NOMO-1 (cell line): Measurements from ENCODE around the gene NBEAL2.

Source experiments
- DNase-seq, 2 experiments: peaks; one replicate each; lab custom pipeline; 2025; ENCODE audit not compliant: unreplicated experiment in 2 of 2; lab: John Stamatoyannopoulos, UW

The NBEAL2 gene

DNA sequence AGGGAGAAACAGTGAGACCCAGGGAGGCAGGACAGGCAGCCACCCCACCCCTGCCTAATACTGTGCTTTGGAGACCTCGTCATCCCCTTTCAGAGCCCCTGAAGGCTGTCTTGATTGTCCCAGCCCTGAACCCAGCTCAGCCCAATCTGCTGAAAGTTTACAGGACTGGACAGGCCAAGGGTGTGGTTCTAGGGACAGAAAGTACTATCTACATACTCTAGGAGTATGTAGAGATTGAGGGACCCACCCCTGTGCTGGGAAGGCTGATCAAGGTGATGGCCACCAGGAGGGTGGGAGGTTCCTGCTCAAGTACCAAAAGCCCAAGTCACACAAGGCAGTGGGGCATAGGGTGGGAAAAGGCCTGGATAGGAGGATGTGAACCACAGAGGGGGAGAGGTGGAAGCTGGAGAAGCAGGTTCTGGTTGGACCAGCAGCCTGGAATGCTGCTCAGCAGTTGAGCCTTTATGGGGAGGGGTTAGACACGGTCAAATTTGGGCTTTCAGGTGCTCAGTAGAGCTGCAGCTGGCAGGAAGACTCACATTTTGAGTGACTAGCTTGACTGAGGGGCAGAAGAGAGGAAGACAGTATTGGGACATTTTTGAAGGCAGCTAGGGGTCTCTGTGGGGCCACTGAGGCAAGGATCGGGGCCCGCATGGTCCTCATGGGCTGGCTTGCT, 6.7 kb downstream of the NBEAL2 start:
- DNase-seq: no peak

- DNase-seq: no peak
These were observed 7.4 kb downstream of the NBEAL2 start for GRCh38 chr3:46986782-46987310.

GRCh38 chr3:46987319-46987742, 7.9 kb downstream of the NBEAL2 start:
- DNase-seq: no peak

- peak; percentile 84 to 95 for DNase-seq
These were observed 8.4 kb downstream of the NBEAL2 start for GRCh38 chr3:46987743-46988401.

DNA sequence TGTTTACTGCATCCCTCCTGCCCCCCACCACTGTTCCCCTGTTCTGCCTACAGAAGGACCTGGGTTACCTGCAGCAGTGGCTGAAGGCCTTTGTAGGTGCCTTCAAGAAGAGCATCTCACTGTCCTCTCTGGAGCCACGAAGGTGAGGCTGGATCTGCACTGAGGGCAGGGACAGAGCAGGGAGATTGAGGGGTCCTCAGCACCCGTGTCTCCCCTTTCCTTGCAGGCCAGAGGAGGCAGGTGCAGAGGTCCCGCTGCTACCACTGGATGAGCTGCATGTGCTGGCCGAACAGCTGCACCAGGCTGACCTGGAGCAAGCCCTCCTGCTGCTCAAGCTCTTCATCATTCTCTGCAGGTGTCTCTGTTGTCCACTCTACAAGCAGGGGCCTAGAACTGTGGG, 9.2 kb downstream of the NBEAL2 start:
- DNase-seq: no peak

DNA sequence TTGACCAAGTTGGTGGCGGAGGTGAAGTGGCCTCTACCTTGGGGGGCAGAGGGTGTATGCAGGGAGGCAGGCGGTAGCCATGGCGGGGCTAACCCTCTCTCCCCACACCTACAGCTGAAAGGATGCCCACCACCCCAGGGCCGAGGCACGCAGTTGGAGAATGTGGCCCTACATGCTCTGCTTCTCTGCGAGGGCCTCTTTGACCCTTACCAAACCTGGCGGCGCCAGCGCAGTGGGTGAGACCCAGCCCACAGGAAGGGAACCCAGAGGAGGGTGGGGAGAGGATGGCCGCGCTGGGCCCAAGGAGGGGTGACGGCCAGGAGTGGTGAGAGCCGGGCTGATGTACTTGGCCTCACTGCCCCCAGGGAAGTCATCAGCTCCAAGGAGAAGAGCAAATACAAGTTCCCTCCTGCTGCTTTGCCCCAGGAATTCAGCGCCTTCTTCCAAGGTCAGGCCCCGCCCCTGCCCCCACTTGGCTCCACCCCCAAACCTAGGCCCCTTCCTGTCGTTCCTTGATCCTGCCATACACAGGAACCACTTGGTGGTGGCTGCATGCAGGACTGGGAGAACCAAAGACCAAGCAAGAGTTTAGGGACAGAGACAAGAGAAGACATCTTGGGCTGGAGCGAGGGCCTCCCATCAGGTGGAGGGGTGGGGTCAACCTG, 9.8 kb downstream of the NBEAL2 start:
- DNase-seq: no peak

- DNase-seq: peak; percentile 52 to 53
These were observed 11.3 kb downstream of the NBEAL2 start for GRCh38 chr3:46990573-46991374.

DNA sequence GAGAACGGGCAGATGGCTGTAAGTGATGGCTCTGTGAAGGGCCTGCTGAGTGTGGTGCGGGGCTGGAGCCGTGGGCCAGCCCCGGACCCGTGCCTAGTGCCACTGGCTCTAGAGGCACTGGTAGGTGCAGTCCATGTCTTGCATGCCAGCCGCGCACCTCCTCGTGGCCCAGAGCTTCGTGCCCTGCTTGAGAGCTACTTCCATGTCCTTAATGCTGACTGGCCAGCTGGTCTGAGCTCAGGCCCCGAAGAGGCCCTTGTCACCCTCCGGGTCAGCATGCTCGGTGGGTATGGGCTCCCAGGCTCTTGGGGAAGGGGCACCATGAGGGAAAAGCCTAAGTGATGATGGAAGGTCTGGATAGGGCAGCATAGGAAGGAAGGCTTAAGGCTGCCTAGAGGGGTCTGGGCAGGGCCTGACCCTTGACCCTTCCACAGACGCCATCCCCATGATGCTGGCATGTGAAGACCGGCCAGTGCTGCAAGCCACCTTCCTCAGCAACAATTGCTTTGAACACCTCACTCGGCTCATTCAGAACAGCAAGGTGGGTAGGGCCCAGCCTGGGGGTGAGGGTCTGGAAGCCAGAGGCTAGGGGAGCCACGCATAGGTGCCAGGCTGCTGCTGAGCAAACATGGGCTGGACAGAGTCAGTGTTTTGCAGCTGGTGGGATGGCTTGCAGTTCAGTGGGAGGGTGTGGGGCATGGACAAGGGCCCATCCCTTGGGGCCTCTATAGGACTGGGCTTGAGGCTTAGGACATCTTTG, 12.1 kb downstream of the NBEAL2 start:
- DNase-seq: no peak

DNA sequence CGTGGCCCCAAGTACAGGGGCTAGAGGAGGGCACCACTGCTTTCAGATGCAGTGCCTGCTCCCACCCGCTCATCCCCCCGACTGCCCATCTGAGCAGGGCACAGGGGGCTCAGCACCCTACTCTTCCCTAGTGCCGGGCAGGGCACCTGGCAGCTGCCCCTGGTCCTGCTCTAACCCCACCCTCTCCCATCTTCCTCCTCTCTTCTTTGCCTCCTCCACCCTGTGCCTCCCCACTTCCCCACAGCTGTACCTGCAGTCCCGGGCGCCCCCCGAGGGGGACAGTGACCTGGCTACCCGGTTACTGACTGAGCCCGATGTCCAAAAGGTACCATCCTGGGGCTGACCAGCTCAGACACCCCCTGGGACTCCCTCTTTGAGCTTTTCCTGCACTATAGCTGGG, 12.8 kb downstream of the NBEAL2 start:
- no peak for DNase-seq

- no peak for DNase-seq
These were observed 13.8 kb downstream of the NBEAL2 start for GRCh38 chr3:46993292-46993691.

DNA sequence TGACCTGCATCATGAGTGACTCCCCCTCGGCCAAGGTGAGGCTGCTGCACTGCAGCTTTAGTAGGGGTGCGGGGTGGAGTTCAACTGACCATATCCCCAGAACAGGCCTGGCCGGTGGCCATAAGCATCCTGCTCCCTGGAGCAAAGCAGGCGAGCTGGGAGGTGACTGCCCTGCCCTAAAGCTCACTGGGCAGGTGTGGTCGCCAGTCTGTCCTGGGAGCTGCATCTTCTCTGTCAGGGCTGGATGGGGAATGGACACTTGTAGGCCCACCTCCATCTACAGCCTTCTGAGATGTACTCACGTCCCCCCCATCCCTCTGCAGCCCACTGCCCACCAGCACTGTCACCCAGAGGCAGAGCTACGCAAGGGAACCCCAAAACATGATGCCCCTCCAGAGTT, 14.5 kb downstream of the NBEAL2 start:
- no peak for DNase-seq

DNA sequence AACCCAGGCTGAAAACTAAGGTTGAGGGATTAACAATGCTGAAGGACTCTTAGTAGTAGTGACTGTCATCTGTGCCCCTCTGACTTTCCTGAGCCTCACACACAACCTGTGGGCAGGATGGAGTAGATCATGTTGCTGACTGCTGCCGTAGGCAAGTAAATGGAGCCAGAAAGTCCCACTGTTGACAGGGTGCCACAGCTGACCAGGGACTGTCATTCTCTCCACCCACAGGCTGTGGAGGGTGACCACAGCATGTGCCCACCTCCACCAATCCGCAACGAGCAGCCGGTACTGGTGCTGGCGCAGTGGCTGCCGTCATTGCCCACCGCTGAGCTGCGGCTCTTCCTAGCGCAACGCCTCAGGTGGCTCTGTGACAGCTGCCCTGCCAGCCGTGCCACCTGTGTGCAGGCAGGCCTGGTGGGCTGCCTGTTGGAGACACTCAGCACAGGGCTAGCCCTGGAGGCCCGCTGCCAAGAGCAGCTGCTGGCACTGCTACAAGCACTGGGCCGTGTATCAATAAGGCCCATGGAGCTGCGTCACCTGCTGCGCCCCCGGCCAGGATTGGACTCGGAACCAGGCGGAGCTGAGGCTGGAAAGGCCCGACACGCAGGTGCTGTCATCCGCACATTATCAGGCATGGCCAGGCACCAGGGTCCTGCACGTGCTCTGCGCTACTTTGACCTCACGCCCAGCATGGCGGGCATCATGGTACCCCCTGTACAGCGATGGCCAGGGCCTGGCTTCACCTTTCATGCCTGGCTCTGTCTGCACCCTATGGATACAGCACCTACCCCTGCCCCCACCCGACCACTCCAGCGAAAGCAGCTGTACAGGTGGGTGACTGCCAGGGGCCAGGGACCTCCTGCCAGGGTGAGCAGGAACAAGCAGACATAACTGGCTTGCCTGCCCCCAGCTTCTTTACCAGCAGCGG, 15.6 kb downstream of the NBEAL2 start:
- DNase-seq: no peak

DNA sequence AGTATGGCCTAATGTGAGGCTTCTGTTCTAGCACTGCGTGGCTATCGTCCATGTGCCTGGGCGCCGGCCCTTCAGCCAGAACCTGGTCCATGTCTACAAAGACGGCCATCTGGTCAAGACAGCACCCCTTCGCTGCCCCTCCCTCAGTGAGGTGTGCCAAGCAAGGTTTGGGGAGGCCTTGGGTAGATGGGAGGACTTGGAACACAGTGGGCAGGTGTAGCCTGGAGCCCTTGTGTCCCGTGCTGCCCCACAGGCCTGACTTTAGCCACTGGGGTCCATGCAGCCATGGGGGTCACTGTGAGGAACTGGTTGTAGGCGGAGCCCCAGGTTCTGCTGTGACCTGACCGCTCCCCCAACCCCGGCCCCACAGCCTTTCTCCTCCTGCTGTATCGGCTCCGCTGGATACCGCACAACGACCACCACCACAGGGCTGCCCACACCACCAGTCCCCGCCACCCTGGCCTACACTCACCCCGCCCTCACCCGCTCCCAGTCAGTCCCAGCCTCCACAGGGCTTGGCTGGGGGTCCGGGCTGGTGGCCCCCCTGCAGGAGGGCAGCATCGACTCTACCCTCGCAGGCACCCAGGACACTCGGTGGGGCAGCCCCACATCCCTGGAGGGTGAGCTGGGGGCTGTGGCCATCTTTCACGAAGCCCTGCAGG, 16.6 kb downstream of the NBEAL2 start:
- DNase-seq: no peak

DNA sequence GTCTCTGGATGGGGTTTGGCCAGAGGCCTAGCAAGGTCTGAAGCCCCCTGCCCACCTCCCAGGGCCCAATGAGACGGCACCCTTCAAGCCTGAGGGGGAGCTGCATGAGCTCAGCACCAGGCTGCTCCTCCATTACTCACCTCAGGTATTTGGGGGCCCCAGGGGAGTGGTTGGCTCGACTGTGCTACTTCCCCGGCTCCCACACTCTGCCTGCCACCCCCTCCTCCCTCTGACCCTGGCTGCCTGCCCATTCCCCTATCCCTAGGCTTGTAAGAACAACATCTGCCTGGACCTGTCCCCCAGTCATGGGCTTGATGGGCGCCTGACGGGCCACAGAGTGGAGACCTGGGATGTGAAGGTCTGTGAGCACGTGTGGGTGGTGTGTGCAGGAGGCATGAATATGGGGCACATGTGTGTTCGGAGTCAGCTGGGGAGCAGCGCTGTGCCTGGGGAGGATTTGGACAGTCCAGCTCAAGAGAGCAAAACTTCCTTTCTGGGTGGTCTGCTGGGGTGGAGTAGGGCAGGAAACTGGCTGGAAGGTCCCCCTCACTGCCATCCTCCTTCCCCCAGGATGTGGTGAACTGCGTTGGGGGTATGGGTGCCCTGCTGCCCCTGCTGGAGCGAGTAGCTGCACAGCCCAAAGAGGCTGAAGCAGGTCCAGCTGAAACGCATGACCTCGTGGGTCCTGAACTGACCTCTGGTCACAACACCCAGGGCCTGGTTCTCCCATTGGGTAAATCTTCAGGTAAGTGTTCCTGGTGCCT, 17.4 kb downstream of the NBEAL2 start:
- no peak for DNase-seq

DNA sequence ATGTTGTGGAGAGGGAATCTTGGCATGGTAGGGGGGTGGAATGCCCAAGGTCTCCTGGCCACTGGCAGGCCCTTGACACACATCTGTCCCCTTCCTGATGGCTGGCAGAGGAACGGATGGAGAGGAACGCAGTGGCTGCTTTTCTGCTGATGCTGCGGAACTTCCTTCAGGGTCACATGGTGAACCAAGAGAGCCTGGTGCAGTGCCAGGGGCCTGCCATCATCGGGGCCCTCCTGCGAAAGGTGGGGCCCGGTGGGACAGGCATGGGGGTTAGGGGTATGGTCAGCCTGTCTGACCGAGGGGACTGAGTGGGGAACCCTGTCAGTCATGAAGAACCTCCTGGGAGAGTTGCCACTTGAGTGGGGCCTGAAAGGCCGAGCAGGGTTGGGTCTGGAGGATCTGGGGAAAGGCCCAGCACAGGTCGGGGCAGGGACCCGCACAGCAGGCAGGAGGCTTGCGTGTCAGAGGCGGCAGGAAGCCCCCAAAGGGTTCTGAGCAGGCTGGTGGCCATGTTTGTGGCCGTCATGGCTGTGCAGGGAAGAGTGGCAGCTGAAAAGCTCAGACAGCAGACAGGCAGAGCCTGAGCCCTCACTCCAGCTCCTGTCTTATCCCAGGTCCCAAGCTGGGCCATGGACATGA, 18.1 kb downstream of the NBEAL2 start:
- no peak for DNase-seq

GRCh38 chr3:46998121-46998851, 18.8 kb downstream of the NBEAL2 start:
- peak; percentile 18 to 46 for DNase-seq
